T-cell (primary cell): ENCODE data around the gene MPLKIP. TPM values are rescaled to one million over a fixed set of nuclear protein-coding genes. Genes with fewer than 3 reads are reported as not detected.
"Not testable (repeated sequence)": the region's sequence is repeated elsewhere in the genome, so short reads cannot be mapped to it uniquely, and the experiment has no call there.

Experiments used
- ATAC-seq, 4 experiments: fragments of 200-7000 bp in 3 of 4; fragments of 150-1000 bp in 1 of 4; cut with Tn5 transposase; replicated peaks in 1 of 4; 1 replicate in 3 of 4; 2 replicates in 1 of 4; pipeline ENCODE4 v1.10.0; 2021; ENCODE audit warnings: moderate library complexity in 3 of 4, mild to moderate bottlenecking in 2 of 4, moderate number of reproducible peaks in 1 of 4
- CTCF ChIA-PET, 2 donors: fragments of 300-600 bp; sonication (Branson Sonifier 250); formaldehyde crosslinking; loops; one replicate each; lab custom pipeline; 2022; ENCODE audit warnings: antibody characterized with exemption in 2 of 2; lab: Charles Lee
- POLR2A ChIA-PET, 2 donors: fragments of 300-600 bp; sonication (Branson Sonifier 250); formaldehyde crosslinking; loops; one replicate each; lab custom pipeline; 2022; ENCODE audit warnings: antibody characterized with exemption in 2 of 2; lab: Charles Lee
- DNase-seq, 35 experiments: peaks; one replicate each; pipeline versions ENCODE4 v3.0.0 to v3.0.0-alpha.2; 2013 to 2023
- H3K27ac ChIP-seq: one replicate; pipeline ENCODE4 v1.5.1; 2013; ENCODE audit warnings: low read length
- H3K27me3 ChIP-seq, 2 experiments: replicated peaks in 1 of 2; 1 replicate in 1 of 2; 2 replicates in 1 of 2; pipeline versions ENCODE4 v1.6.1 to v1.7.0; 2013; ENCODE audit warnings: low read length in 1 of 2, mixed read lengths in 1 of 2; ENCODE audit not compliant: control insufficient read depth in 2 of 2, insufficient read depth in 2 of 2; ENCODE audit errors: extremely low read depth in 1 of 2
- H3K36me3 ChIP-seq, 2 donors: 1 replicate in 1 of 2; 2 replicates in 1 of 2; pipeline versions ENCODE4 v1.6.1 to v1.7.0; 2013; ENCODE audit warnings: low read length in 1 of 2; ENCODE audit not compliant: control insufficient read depth in 2 of 2, insufficient read depth in 1 of 2; ENCODE audit errors: extremely low read depth in 1 of 2
- H3K4me1 ChIP-seq, 2 experiments: 1 replicate in 1 of 2; 2 replicates in 1 of 2; pipeline versions ENCODE4 v1.6.1 to v1.7.0; 2013; ENCODE audit warnings: low read length in 2 of 2, mixed read lengths in 1 of 2; ENCODE audit not compliant: insufficient read depth in 2 of 2, control insufficient read depth in 1 of 2; ENCODE audit errors: extremely low read depth in 1 of 2
- H3K4me3 ChIP-seq, 2 donors: 1 replicate in 1 of 2; 2 replicates in 1 of 2; pipeline versions ENCODE4 v1.5.1 to v1.7.0; 2013; ENCODE audit warnings: mild to moderate bottlenecking in 2 of 2, low read length in 1 of 2, moderate library complexity in 1 of 2; ENCODE audit not compliant: control insufficient read depth in 1 of 2; ENCODE audit errors: extremely low read depth in 1 of 2
- H3K9me3 ChIP-seq: 2 replicates; pipeline ENCODE4 v1.7.0; 2013
- H3K27ac Mint-ChIP-seq, 2 donors: one replicate each; pipeline ENCODE4 v1.8.0; 2020 to 2021; ENCODE audit warnings: mild to moderate bottlenecking in 2 of 2, mixed read lengths in 2 of 2
- H3K27me3 Mint-ChIP-seq, 2 donors: one replicate each; pipeline ENCODE4 v1.8.0; 2021 to 2022; ENCODE audit warnings: mixed read lengths in 2 of 2
- H3K36me3 Mint-ChIP-seq: one replicate; pipeline ENCODE4 v1.8.0; 2021; ENCODE audit warnings: mixed read lengths
- H3K4me1 Mint-ChIP-seq, 3 donors: one replicate each; pipeline ENCODE4 v1.8.0; 2020 to 2022; ENCODE audit warnings: mixed read lengths in 3 of 3, mild to moderate bottlenecking in 1 of 3
- H3K4me3 Mint-ChIP-seq, 3 donors: one replicate each; pipeline ENCODE4 v1.8.0; 2020 to 2022; ENCODE audit warnings: mild to moderate bottlenecking in 3 of 3, mixed read lengths in 3 of 3, moderate library complexity in 3 of 3
- H3K9me3 Mint-ChIP-seq, 3 donors: one replicate each; pipeline ENCODE4 v1.8.0; 2020 to 2022; ENCODE audit warnings: mixed read lengths in 3 of 3
- WGBS: methylation state at CpG from one replicate; pipeline ENCODE4 v1.1.5; 2013; ENCODE audit warnings: missing lambda C conversion rate; ENCODE audit not compliant: insufficient coverage; 5-methylcytosine and 5-hydroxymethylcytosine counted together
- total RNA-seq, 35 experiments: library from RNA in 6 of 35; stranded (reverse) in 6 of 35; fragments of 120-200 nt in 1 of 35; gene quantifications; one replicate each; pipeline versions ENCODE4 v1.2.1 to v1.2.4 and lab custom pipeline; 2013 to 2026

MPLKIP gene
- total RNA-seq, 5 donors from 2014 or later (not counting 1 experiment from before 2014, with no cell fraction given): 16.6 to 39.0 (median 33.8) TPM

- H3K4me1 ChIP-seq, H3K4me3 Mint-ChIP-seq, DNase-seq, H3K4me1 Mint-ChIP-seq, H3K27ac ChIP-seq, H3K27me3 ChIP-seq, H3K36me3 ChIP-seq, ATAC-seq, H3K36me3 Mint-ChIP-seq, H3K9me3 ChIP-seq, H3K27me3 Mint-ChIP-seq, POLR2A ChIA-PET, H3K4me3 ChIP-seq, H3K9me3 Mint-ChIP-seq, H3K27ac Mint-ChIP-seq: not testable (repeated sequence)
- 85% methylated on average over 5 of the region's 7 CpGs for WGBS
- CTCF ChIA-PET: interaction anchor here in 1 of 2 donors (0.6 kb wide), 1 partner anchor 570 kb away, joined by 3 read pairs; no protein-coding TSS in a partner anchor
Measured at GRCh38 chr7:40118201-40118600, 16.2 kb downstream of the MPLKIP start.

GRCh38 chr7:40117199-40117598 lies 17.2 kb downstream of the MPLKIP start:
- H3K4me1 Mint-ChIP-seq, H3K4me3 Mint-ChIP-seq, POLR2A ChIA-PET, H3K36me3 ChIP-seq, H3K9me3 ChIP-seq, H3K27ac Mint-ChIP-seq, DNase-seq, ATAC-seq, H3K4me1 ChIP-seq, H3K27me3 ChIP-seq, H3K27ac ChIP-seq, H3K9me3 Mint-ChIP-seq, H3K27me3 Mint-ChIP-seq, H3K36me3 Mint-ChIP-seq, H3K4me3 ChIP-seq, CTCF ChIA-PET: not testable (repeated sequence)
- WGBS: 100% methylated on average over 1 of the region's 9 CpGs

- DNase-seq (no peak), ATAC-seq (no peak)
- ChIA-PET POLR2A (no interaction called here), CTCF (no interaction called here)
- Mint-ChIP-seq H3K27me3 (no peaks in the 10 kb centered on the region), H3K4me1 (no peaks in the 10 kb centered on the region), H3K4me3 (no peak overlapping the region), H3K9me3 (no peaks in the 10 kb centered on the region), H3K36me3 (peaks cover 7% of the 10 kb centered on the region), H3K27ac (no peak overlapping the region)
- Histone ChIP-seq H3K9me3 (no peaks in the 10 kb centered on the region), H3K4me3 (no peak overlapping the region), H3K27ac (no peak overlapping the region), H3K4me1 (no peaks in the 10 kb centered on the region), H3K27me3 (no peaks in the 10 kb centered on the region), H3K36me3 (no peaks in the 10 kb centered on the region)
- no CpG with 5 or more reads among the region's 2 CpGs for WGBS
Measured at GRCh38 chr7:40115936-40116335, 18.5 kb downstream of the MPLKIP start.

- peaks cover 8% of the 10 kb centered on the region for H3K36me3 Mint-ChIP-seq
- Histone ChIP-seq H3K4me3 (no peak overlapping the region), H3K9me3 (no peaks in the 10 kb centered on the region), H3K27ac (no peak overlapping the region), H3K27me3 (no peaks in the 10 kb centered on the region), H3K4me1 (no peaks in the 10 kb centered on the region), H3K36me3 (no peaks in the 10 kb centered on the region)
- WGBS: no CpG with 5 or more reads among the region's 4 CpGs
- no peak overlapping the region for H3K27ac Mint-ChIP-seq
- ATAC-seq (no peak), DNase-seq (no peak)
- no peaks in the 10 kb centered on the region for H3K4me1 Mint-ChIP-seq
- no peaks in the 10 kb centered on the region for H3K9me3 Mint-ChIP-seq
- no peaks in the 10 kb centered on the region for H3K27me3 Mint-ChIP-seq
- POLR2A ChIA-PET: no interaction called here
- no peak overlapping the region for H3K4me3 Mint-ChIP-seq
- CTCF ChIA-PET: no interaction called here
Measured at GRCh38 chr7:40105879-40106473, 28.4 kb downstream of the MPLKIP start.

GRCh38 chr7:40102897-40103296 lies 31.5 kb downstream of the MPLKIP start:
- no peak overlapping the region for H3K4me3 Mint-ChIP-seq
- H3K27ac Mint-ChIP-seq: no peak overlapping the region
- ATAC-seq (no peak), DNase-seq (no peak)
- H3K9me3 Mint-ChIP-seq: no peaks in the 10 kb centered on the region
- CTCF ChIA-PET: no interaction called here
- no peaks in the 10 kb centered on the region for H3K9me3 ChIP-seq
- no peaks in the 10 kb centered on the region for H3K36me3 ChIP-seq
- H3K27me3 Mint-ChIP-seq: no peaks in the 10 kb centered on the region
- no peak overlapping the region for H3K4me3 ChIP-seq
- no peaks in the 10 kb centered on the region for H3K4me1 Mint-ChIP-seq
- no peak overlapping the region for H3K27ac ChIP-seq
- whole genome bisulfite sequencing: no CpG with 5 or more reads among the region's 2 CpGs
- POLR2A ChIA-PET: interaction anchor here in 1 of 2 donors (0.5 kb wide), 1 partner anchor 11 kb away, joined by 11 read pairs; no protein-coding TSS in a partner anchor
- no peaks in the 10 kb centered on the region for H3K27me3 ChIP-seq
- H3K36me3 Mint-ChIP-seq: peaks cover 5% of the 10 kb centered on the region
- H3K4me1 ChIP-seq: no peaks in the 10 kb centered on the region

GRCh38 chr7:40101201-40101600 lies 33.2 kb downstream of the MPLKIP start:
- Histone ChIP-seq H3K4me3 (no peak overlapping the region), H3K36me3 (peaks cover 0 to 3% of the 10 kb centered on the region in 2 donors), H3K4me1 (no peaks in the 10 kb centered on the region), H3K27ac (no peak overlapping the region), H3K9me3 (no peaks in the 10 kb centered on the region), H3K27me3 (no peaks in the 10 kb centered on the region)
- ATAC-seq: no peak
- H3K4me3 Mint-ChIP-seq: no peak overlapping the region
- no CpG with 5 or more reads among the region's 3 CpGs for WGBS
- ChIA-PET POLR2A (interaction anchor here in 1 of 2 donors (0.6 to 0.7 kb wide), 3 partner anchors 30 to 151 kb away, joined by 4 to 7 read pairs (median 5); partner anchors contain the start of gene CDK13), CTCF (interaction anchor here in 1 of 2 donors (0.6 kb wide), 1 partner anchor 11 kb away, joined by 3 read pairs; no protein-coding TSS in a partner anchor)
- peak overlapping the region in 1 of 2 donors; percentile 22 for H3K27ac Mint-ChIP-seq
- H3K27me3 Mint-ChIP-seq: no peaks in the 10 kb centered on the region
- H3K4me1 Mint-ChIP-seq: peaks cover 0 to 2% (median 0%) of the 10 kb centered on the region in 3 donors
- no peak for DNase-seq
- no peaks in the 10 kb centered on the region for H3K9me3 Mint-ChIP-seq
- peaks cover 3% of the 10 kb centered on the region for H3K36me3 Mint-ChIP-seq
